GM10248 (cell line): ENCODE results near the gene MRGPRD.

Source experiments
- CTCF ChIA-PET: fragments of 300-600 bp; sonication (Branson Sonifier 250); formaldehyde crosslinking; extraction: SDS; loops from one replicate; lab custom pipeline; 2021; ENCODE audit warnings: antibody characterized with exemption; lab: Yijun Ruan, JAX
- POLR2A ChIA-PET: fragments of 350-650 bp; sonication (Branson Sonifier 250); formaldehyde crosslinking; extraction: SDS; loops from one replicate; lab custom pipeline; 2020; ENCODE audit warnings: antibody characterized with exemption; lab: Yijun Ruan, JAX
- DNase-seq: peaks from one replicate; pipeline ENCODE4 v3.0.0; 2012; ENCODE audit errors: extremely low spot score
- TF ChIP-seq, protein P1 (sequence below): IDR thresholded peaks from 2 replicates; pipeline ENCODE4 v1.5.1; 2012; ENCODE audit warnings: mild to moderate bottlenecking, low read depth; ENCODE audit errors: extremely low read depth, missing control alignments, control extremely low read depth

Gene MRGPRD

DNA sequence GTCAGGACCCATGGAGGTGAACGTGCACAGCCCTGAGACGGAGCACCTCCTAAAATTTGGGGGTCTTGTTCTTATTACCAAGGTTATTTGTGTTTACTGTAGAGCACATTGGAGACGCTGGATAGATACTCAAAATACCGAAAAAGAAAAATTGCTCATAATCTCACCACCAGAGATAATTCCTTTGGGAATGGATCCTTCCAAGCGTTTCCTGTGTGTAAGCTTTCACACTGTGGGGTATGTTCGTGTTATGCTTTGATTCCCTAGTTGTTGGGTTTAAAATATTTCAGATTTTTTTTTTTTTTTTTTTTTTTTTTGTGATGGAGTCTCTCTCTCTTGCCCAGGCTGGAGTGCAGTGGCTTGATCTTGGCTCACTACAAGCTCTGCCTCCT is 14.1 kb upstream of the MRGPRD start:
- TF ChIP-seq, protein P1, sequence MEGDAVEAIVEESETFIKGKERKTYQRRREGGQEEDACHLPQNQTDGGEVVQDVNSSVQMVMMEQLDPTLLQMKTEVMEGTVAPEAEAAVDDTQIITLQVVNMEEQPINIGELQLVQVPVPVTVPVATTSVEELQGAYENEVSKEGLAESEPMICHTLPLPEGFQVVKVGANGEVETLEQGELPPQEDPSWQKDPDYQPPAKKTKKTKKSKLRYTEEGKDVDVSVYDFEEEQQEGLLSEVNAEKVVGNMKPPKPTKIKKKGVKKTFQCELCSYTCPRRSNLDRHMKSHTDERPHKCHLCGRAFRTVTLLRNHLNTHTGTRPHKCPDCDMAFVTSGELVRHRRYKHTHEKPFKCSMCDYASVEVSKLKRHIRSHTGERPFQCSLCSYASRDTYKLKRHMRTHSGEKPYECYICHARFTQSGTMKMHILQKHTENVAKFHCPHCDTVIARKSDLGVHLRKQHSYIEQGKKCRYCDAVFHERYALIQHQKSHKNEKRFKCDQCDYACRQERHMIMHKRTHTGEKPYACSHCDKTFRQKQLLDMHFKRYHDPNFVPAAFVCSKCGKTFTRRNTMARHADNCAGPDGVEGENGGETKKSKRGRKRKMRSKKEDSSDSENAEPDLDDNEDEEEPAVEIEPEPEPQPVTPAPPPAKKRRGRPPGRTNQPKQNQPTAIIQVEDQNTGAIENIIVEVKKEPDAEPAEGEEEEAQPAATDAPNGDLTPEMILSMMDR, result no peak
- POLR2A ChIA-PET, result no interaction called here
- DNase-seq, result no peak
- CTCF ChIA-PET, result no interaction called here

DNA sequence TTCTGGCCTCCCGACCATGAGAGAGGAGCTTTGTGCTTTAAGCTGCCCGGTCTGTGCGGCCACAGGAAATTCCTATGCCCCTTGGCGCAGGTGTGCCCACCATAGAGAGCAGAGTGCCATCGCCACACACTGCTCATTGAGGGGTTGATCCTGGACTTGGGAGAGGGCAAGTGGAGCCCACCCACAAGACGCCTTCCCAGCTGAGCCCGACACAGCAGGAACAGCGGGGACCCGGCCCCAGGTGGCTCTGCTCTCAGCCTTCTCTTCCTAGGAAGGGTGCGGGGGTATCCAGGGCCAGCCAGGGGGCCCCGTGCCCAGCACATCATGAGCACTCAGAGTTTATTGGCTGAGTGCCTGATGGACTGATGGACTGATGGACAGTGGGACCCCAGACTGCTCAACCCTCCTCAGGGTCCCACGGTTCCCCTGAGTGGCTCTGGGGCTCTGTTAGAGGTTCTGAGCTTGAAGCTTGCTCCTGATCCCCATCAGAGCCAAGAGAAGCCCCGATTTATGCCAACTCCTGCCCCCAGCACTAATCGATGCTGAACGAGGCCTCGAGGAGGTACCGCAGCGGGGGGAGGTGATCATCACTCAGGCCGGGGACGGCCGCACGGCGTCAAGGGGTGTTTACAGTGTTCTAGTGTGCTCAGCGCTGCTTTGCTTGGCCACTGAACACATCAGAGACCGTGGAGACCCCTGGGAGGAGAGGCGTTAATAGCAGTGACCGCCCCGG is 13.5 kb upstream of the MRGPRD start:
- DNase-seq, result no peak
- POLR2A ChIA-PET, result no interaction called here
- CTCF ChIA-PET, result no interaction called here
- TF ChIP-seq, protein P1, result no peak

DNA sequence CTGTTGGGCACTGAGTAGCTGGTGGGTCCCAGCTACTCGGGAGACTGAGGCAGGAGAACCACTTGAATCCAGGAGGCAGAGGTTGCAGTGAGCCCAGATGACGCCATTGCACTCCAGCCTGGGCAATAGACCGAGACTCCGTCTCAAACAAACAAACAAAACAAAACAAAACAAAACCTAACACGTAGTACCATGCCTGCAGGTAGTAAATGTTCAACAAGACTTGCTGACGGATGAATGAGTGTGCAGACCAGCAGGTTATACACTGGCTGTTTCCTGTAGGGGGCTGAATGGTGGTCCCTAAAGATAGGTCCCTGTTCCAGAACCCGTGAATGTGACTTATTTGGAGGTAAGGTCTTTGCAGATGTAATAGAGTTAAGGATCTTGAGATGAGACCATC is 12.8 kb upstream of the MRGPRD start:
- DNase-seq, result no peak
- ChIA-PET CTCF (no interaction called here), POLR2A (no interaction called here)
- TF ChIP-seq, protein P1, result no peak

DNA sequence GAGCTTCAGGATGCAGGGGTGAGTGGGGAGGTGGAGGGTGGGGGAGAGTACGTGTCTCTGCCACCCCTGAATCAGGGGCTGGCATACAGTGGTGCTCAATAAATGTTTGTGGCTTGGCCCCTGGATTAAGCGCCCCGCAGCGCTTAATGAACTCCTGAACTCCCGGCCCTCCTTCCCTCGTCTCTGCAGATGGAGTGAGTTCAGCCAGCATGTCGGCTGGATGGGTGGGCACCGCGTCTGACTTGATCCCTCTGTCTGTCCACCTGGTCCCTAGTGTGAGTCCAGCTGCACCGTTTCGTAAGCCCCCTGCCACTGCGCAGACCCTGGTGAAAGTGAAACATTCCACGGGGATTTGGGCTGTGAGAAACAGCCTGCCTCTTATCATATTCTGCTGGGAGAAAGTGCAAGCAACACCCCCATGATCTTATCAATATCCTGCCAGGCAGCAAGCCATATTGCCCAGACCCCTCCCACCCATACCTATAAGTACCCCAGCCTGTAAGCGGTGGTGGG is 12.0 kb upstream of the MRGPRD start:
- POLR2A ChIA-PET, result no interaction called here
- DNase-seq, result no peak
- TF ChIP-seq, protein P1, result no peak
- CTCF ChIA-PET, result no interaction called here

DNA sequence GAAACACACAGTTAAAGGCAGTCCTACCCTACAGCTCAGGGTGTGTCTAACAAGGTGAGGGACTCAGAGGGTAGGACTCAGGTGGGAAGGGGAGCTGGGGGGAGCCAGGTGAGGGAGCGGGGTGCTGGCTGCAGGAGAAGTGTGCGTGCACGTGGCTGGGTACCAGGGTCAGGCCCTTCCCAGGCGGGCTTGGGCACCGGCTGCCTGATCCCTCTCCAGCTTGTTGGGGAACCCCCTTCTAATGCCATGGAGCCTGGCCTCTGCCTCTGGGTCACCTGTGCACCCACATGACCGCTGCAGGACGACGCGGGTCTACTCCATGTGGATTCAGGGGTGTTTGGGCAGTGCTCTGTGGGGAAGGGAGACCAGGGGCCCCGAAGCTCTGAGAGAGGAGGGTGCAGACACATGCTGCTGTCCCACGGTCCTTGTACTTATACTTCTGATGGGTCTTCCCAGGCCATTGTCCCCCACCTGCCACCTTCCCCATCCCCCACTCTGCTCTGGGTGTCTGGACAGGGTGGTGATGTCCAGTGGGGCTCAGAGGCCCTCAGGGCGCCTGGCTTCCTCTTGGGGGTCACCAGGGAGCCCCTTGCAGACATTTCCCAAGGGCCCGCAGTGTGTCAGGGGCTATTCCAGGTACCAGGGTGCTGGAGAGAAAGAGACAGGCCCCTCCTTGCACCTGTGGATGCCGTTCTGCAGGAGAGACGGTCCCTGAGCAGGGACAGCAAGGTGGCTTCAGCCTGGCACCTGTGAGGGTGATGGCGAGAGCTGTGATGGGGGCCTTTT is 10.4 kb upstream of the MRGPRD start:
- TF ChIP-seq, protein P1, result no peak
- no peak for DNase-seq
- CTCF ChIA-PET, result no interaction called here
- POLR2A ChIA-PET, result no interaction called here

DNA sequence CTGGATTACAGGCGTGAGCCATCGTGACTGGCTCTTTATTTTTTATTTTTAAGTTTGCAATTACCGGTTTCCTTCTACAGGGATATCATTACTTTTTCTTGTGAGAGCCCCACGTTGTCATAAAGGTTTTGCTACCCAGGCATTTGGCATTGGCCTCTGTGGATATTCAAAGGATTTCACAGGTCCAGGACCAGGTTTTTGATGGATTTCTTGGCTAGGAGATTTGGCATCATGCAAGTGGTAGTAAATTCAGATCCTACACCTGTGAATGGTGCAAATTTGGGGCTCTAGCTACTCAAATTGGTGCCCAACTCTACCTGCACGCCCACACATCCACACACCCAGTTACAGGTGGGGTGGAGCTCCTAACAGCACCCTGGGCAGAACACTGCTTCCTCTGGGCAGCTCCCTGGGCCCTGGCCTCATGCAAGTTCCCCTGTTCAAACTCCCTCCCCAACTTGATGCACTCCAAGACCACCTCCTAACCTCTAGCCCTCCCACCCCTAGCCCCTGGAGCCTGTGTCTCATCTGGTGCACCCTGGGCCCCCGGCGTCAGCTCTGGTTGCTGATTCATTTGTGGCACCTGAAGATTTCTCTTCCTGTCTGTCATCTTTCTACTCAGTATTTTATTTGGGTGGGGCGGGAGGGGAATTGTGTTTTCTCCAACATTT is 9.3 kb upstream of the MRGPRD start:
- DNase-seq, result no peak
- ChIA-PET CTCF (interaction anchor here (1.6 kb wide), 1 partner anchor 11 kb away, joined by 9 read pairs; no protein-coding TSS in a partner anchor), POLR2A (no interaction called here)
- TF ChIP-seq, protein P1, result no peak
